Measurements from ENCODE around the gene HSD17B13. TPM values are rescaled to one million over a fixed set of nuclear protein-coding genes. Genes with fewer than 3 reads are reported as not detected.

HSD17B13 gene
- total and polyA plus RNA-seq, 2 of the 13 experiments (the other 11 are each of a cell fraction or from before 2014, with no cell fraction given), result 0.04 to 0.15 TPM

DNA sequence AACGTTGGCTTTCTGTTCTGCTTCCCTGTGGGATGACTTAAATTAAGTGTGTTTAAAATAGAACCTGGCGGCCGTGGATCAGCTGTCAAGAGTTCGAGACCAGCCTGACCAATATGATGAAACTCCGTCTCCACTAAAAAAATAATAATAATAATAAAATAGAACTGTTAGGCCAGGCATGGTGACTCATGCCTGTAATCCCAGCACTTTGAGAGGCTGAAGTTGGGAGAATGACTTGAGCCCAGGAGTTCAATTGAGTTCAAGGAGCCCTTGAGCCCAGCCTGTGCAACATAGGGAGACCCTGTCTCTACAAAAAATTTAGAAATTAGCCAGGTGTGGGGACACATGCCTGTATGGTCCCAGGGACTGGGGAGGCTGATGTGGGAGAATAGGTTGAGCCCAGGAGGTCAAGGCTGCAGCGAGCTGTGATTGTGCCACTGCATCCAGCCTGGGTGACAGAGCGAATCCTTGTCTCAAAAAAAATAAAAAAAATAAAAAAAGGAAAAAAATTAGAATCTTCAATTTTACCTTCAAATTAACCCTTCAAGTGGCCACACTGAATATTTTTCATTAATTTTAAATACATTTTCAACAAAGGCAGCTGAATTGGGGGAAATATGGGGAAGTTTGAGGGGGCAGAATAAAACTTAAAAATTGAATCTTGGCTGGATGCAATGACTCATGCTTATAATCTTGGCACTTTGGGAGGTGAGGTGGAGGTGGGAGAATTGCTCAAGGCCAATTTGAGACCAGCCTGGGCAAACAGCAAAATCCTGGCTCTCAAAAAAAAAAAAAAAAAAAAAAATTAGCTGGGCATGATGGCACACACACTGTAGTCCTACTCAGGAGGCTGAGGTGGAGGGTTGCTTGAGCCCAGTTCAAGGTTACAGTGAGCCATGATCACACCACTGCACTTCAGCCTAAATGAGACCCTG lies 31.8 kb upstream of the HSD17B13 start:
- ATAC-seq, result no peak; the same call in 2 of the 3 replicates
- POLR2A ChIA-PET, result no interaction called here
- H2AFZ ChIP-seq (ENCODE audit: low read length), result no peak overlapping the region
- H3K9ac ChIP-seq (ENCODE audit: insufficient read depth, low read depth, low read length), result no peak overlapping the region
- H3K27ac ChIP-seq (ENCODE audit: extremely low read length, insufficient read depth, low read length), result no peak overlapping the region
- H3K36me3 ChIP-seq (replicated peaks in 1 of 2; ENCODE audit: control insufficient read depth in 1 of 2, insufficient read depth in 2 of 2, low read length in 2 of 2), result peaks cover 16 to 48% of the 10 kb centered on the region in 2 experiments
- no peaks in the 10 kb centered on the region for H4K20me1 ChIP-seq (ENCODE audit: insufficient read depth, low read length)
- 96% methylated on average over 7 of the region's 7 CpGs for WGBS (ENCODE audit: low lambda C conversion rate)
- H3K4me1 ChIP-seq (ENCODE audit: insufficient read depth, low read length), result no peaks in the 10 kb centered on the region
- no peak overlapping the region for H3K4me2 ChIP-seq (ENCODE audit: low read depth, low read length)
- no TSS peak for BruUV-seq (replicated peaks)
- CTCF ChIA-PET (ENCODE audit: low intra/inter-chr PET ratio, low total read pairs), result interaction anchor here (1.3 to 2.3 kb wide), 2 partner anchors 85 to 111 kb away, joined by 3 to 19 read pairs; no protein-coding TSS in a partner anchor
- in situ Hi-C loops (cut with HindIII; ENCODE audit: extremely low pct_ligation_motif_present, low pct_unique_long_range_greater_than_20kb) (no loop called here), intact Hi-C loops (cut with micrococcal nuclease; ENCODE audit: unreplicated experiment) (loop anchor here (5.0 kb wide), 2 partner anchors 82 to 113 kb away; no protein-coding TSS in a partner anchor)
- DNase-seq (ENCODE audit: low spot score), result no peak
- H3K79me2 ChIP-seq (ENCODE audit: insufficient read depth, low read length), result no peaks in the 10 kb centered on the region
- H3K4me3 ChIP-seq (replicated peaks in 1 of 3; ENCODE audit: insufficient read depth in 1 of 3, low read depth in 2 of 3, low read length in 3 of 3), result no peak overlapping the region
- no peaks in the 10 kb centered on the region for H3K9me3 ChIP-seq (ENCODE audit: low read length)
- H3K27me3 ChIP-seq (ENCODE audit: control insufficient read depth in 1 of 2, insufficient read depth in 2 of 2, low read length in 2 of 2), result no peaks in the 10 kb centered on the region
- TF ChIP-seq ZNF431 (CRISPR knock-in tag; IDR thresholded peaks at IDR 0.05; ENCODE audit: borderline replicate concordance, low read depth) (no peak), CREB1 (IDR thresholded peaks at IDR 0.05) (no peak), CREB1 (CRISPR knock-in tag; IDR thresholded peaks at IDR 0.05) (no peak), POLR2AphosphoS5 (IDR thresholded peaks at IDR 0.05; ENCODE audit: low read depth, low read length) (no peak), NFE2L2 (IDR thresholded peaks at IDR 0.05; ENCODE audit: low read length) (no peak), ZBTB3 (CRISPR knock-in tag; IDR thresholded peaks at IDR 0.05; ENCODE audit: borderline replicate concordance, low read depth) (no peak), ESRRA (CRISPR knock-in tag; IDR thresholded peaks at IDR 0.05; ENCODE audit: low read depth) (no peak), ZNF879 (CRISPR knock-in tag; IDR thresholded peaks at IDR 0.05) (no peak), ASH2L (IDR thresholded peaks at IDR 0.05; ENCODE audit: insufficient read length, low read depth, low read length) (no peak)
- FAIRE-seq, result no peak
